Large intestine (tissue), 3 donors: Measurements from ENCODE around the gene CHD2. TPM values are rescaled to one million over a fixed set of nuclear protein-coding genes. Genes with fewer than 3 reads are reported as not detected.

Experiments
- DNase-seq, 2 donors: peaks; one replicate each; pipeline versions ENCODE4 v3.0.0 to v3.0.0-alpha.2; 2013
- H3K27ac ChIP-seq: one replicate; pipeline ENCODE4 v1.5.1; 2013; ENCODE audit warnings: low read length
- H3K27me3 ChIP-seq: 2 replicates; pipeline ENCODE4 v1.6.1; 2013; ENCODE audit warnings: low read length; ENCODE audit not compliant: control insufficient read depth, insufficient read depth
- H3K36me3 ChIP-seq: 2 replicates; pipeline ENCODE4 v1.6.1; 2013; ENCODE audit warnings: low read length; ENCODE audit not compliant: control insufficient read depth, insufficient read depth
- H3K4me1 ChIP-seq: one replicate; pipeline ENCODE4 v1.6.1; 2013; ENCODE audit warnings: low read length; ENCODE audit not compliant: control insufficient read depth, insufficient read depth
- H3K4me3 ChIP-seq: one replicate; pipeline ENCODE4 v1.5.1; 2013; ENCODE audit warnings: low read length
- H3K9me3 ChIP-seq: one replicate; pipeline ENCODE4 v1.6.1; 2013; ENCODE audit warnings: mild to moderate bottlenecking, low read depth, low read length, moderate library complexity; ENCODE audit not compliant: control insufficient read depth
- WGBS: methylation state at CpG from one replicate; pipeline ENCODE4 v1.1.5; 2013; ENCODE audit warnings: low lambda C conversion rate; ENCODE audit not compliant: insufficient coverage; 5-methylcytosine and 5-hydroxymethylcytosine counted together
- polyA plus RNA-seq: library from polyadenylated mRNA; unstranded; fragments of 120-200 nt; gene quantifications from one replicate; pipeline ENCODE4 v1.2.1, GENCODE V29; 2013

The CHD2 gene
- polyA plus RNA-seq, 1 donor = 75.7 TPM

GRCh38 chr15:93012786-93013185 lies 112.7 kb downstream of the CHD2 start:
- no peaks in the 10 kb centered on the region for H3K27me3 ChIP-seq
- no peak overlapping the region for H3K27ac ChIP-seq
- H3K4me3 ChIP-seq = no peak overlapping the region
- no CpG with 5 or more reads among the region's 1 CpG for WGBS
- H3K4me1 ChIP-seq = no peaks in the 10 kb centered on the region
- DNase-seq = no peak
- no peaks in the 10 kb centered on the region for H3K9me3 ChIP-seq
- peaks cover 91% of the 10 kb centered on the region for H3K36me3 ChIP-seq

GRCh38 chr15:93017526-93017925 lies 117.4 kb downstream of the CHD2 start:
- 100% methylated on average over 2 of the region's 6 CpGs for WGBS
- Histone ChIP-seq H3K27me3 (no peaks in the 10 kb centered on the region), H3K9me3 (no peaks in the 10 kb centered on the region), H3K4me1 (no peaks in the 10 kb centered on the region), H3K36me3 (peaks cover 92% of the 10 kb centered on the region), H3K27ac (no peak overlapping the region), H3K4me3 (no peak overlapping the region)
- no peak for DNase-seq

- no peaks in the 10 kb centered on the region for H3K9me3 ChIP-seq
- H3K27ac ChIP-seq = no peak overlapping the region
- DNase-seq = no peak
- no CpG with 5 or more reads among the region's 4 CpGs for WGBS
- H3K4me3 ChIP-seq = no peak overlapping the region
- no peaks in the 10 kb centered on the region for H3K4me1 ChIP-seq
- peaks cover 92% of the 10 kb centered on the region for H3K36me3 ChIP-seq
- no peaks in the 10 kb centered on the region for H3K27me3 ChIP-seq
Measured at GRCh38 chr15:93018574-93018973, 118.5 kb downstream of the CHD2 start.

DNA sequence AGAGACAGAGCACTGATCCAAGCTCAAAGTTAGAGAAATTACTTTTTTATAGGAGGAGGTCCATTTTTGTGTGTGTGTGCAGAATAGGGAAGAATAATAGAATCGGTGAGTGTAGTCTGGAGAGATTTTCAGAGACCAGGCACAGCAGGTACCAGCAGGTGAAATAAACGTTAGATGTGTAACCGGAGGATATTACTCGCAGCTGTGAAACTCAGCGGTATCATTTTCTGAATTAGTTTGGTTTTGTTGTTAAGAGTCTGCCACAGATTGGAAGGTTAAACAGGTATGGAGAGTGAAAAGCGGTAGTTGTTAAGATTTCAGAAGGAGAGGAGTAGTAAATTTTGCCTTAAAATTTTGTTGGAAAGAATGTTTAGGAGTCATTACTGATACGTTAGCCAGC lies 119.0 kb downstream of the CHD2 start:
- H3K27ac ChIP-seq = no peak overlapping the region
- WGBS = 100% methylated on average over 2 of the region's 7 CpGs
- no peaks in the 10 kb centered on the region for H3K27me3 ChIP-seq
- DNase-seq = no peak
- no peaks in the 10 kb centered on the region for H3K9me3 ChIP-seq
- H3K4me1 ChIP-seq = no peaks in the 10 kb centered on the region
- H3K4me3 ChIP-seq = no peak overlapping the region
- H3K36me3 ChIP-seq = peaks cover 93% of the 10 kb centered on the region

- no peak for DNase-seq
- H3K4me1 ChIP-seq = no peaks in the 10 kb centered on the region
Measured at GRCh38 chr15:93019971-93020370, 119.8 kb downstream of the CHD2 start.

DNA sequence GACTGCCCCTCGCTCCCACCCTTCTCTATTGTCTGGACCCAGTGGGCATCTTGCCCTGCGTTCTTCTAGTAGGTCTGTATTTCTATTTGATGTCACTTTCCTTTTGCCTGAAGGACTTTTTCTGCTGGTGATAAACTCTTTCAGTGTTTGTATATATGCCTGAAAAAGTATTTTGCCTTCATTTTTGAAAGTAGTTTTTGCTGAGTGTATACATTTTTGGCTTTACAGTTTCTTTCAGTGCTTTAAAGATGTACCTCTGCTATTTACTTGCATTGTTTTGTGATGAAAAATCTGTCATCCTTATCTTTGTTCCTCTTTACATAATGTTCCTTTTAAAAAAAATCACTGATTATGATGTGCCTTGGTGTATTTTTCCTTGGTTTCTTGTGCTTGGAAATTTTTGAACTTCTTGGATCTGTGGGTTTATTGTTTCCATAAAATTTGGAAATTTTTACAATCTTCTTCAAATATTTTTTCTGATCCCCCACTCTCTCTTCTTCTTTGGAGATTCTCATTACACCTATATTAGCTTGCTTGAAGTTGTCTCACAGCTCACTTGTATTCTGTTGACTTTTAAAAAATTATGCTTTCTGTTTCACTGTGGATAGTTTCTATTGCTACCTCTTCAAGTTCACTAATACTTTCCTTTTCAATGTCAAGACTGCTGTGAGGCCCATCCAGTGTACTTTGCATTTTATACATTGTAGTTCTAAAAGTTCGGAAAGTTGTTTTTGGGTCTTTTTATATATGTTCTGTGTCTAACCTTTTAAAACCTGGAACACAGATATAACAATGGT lies 121.0 kb downstream of the CHD2 start:
- DNase-seq = no peak
- H3K36me3 ChIP-seq = peaks cover 93% of the 10 kb centered on the region
- H3K27me3 ChIP-seq = no peaks in the 10 kb centered on the region
- WGBS = no CpG with 5 or more reads among the region's 3 CpGs
- H3K4me3 ChIP-seq = no peak overlapping the region
- H3K9me3 ChIP-seq = no peaks in the 10 kb centered on the region
- H3K4me1 ChIP-seq = no peaks in the 10 kb centered on the region
- H3K27ac ChIP-seq = no peak overlapping the region

More at GRCh38 chr15:93019971-93020370, 119.8 kb downstream of the CHD2 start:
- no CpG with 5 or more reads among the region's 10 CpGs for WGBS
- Histone ChIP-seq H3K9me3 (no peaks in the 10 kb centered on the region), H3K27me3 (no peaks in the 10 kb centered on the region), H3K4me3 (no peak overlapping the region), H3K36me3 (peaks cover 93% of the 10 kb centered on the region), H3K27ac (no peak overlapping the region)

DNA sequence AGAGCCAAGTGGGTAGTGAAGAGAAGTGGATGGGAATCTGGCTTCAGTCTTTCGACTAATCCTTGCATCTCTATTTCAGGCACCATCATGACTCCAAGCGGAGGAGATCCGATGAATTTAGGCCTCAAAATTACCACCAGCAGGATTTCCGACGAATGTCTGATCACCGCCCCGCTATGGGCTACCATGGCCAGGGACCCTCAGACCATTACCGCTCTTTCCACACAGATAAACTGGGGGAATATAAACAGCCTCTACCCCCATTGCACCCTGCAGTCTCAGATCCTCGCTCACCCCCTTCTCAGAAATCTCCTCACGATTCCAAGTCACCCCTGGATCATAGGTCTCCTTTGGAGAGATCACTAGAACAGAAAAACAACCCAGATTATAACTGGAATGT lies 124.2 kb downstream of the CHD2 start:
- Histone ChIP-seq H3K27ac (no peak overlapping the region), H3K27me3 (no peaks in the 10 kb centered on the region), H3K4me3 (no peak overlapping the region), H3K36me3 (peaks cover 89% of the 10 kb centered on the region), H3K4me1 (no peaks in the 10 kb centered on the region), H3K9me3 (no peaks in the 10 kb centered on the region)
- no CpG with 5 or more reads among the region's 10 CpGs for WGBS
- DNase-seq = no peak

DNA sequence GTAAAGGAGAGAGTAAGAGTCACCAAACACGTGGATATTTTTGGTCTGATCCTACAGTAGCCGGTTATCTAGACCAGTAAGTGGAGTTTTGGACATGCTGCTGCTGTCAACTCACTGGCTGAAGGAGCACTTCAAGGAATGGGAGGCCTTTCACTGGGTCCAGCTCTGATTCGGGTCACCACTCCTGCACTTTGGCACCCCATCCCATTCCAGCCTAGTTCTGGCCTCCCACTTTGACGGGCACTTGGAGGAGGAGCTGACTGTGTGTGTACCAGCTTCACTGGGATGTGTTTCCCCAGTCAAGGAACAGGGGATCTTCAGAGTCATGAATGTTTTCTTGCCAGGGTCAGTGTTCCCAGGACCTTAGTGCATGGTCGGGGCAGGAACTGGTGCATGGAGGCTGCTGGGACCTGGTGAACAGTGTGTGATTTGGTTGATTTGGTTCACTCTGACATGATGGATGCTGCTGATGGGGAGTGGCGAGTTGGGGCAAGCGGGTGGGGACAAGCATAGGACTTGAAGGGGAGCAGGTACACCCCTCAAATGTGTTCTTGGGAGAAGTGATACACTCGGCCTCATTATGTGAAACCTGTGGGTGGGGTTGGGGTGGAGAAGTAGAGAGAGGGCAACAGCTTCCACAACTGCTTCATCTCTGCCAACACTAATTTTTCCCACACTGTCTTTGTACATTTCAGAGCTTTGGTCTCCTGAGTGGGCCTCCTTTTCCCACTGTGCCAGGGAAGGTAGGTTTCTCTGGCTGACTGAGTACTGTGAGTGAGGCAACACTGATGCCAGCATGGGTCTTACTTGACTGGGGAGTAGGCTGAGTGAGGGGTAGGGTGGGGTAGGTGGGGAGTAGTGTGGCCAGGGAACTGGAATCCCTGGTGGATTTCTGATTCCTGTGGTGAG lies 124.8 kb downstream of the CHD2 start:
- Histone ChIP-seq H3K27me3 (no peaks in the 10 kb centered on the region), H3K9me3 (no peaks in the 10 kb centered on the region), H3K27ac (no peak overlapping the region), H3K4me3 (no peak overlapping the region), H3K4me1 (no peaks in the 10 kb centered on the region), H3K36me3 (peaks cover 83% of the 10 kb centered on the region)
- WGBS = 93% methylated on average over 3 of the region's 8 CpGs
- no peak for DNase-seq

DNA sequence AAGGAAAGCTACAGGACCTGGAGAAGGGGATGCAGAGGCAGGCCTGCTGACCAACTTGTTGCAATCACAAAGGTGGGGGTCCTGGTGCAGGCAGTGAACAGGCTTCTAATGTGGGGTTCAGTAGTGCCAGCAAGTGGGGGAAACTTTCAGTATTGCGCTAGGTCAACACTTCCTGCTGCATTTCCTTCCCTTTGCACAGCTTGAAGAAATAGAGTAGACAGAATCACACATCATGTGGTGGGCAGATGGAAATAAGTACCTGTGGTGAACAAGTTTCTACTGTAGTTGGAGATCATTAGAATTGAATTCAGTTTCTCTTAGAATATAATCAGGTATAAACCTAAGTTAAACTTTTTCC lies 125.5 kb downstream of the CHD2 start:
- Histone ChIP-seq H3K27ac (no peak overlapping the region), H3K4me3 (no peak overlapping the region), H3K27me3 (no peaks in the 10 kb centered on the region), H3K4me1 (no peaks in the 10 kb centered on the region), H3K36me3 (peaks cover 77% of the 10 kb centered on the region), H3K9me3 (no peaks in the 10 kb centered on the region)
- no peak for DNase-seq
- WGBS = no CpG with 5 or more reads among the region's 1 CpG

GRCh38 chr15:93026380-93026817 lies 126.3 kb downstream of the CHD2 start:
- H3K9me3 ChIP-seq = no peaks in the 10 kb centered on the region
- no peak overlapping the region for H3K27ac ChIP-seq
- no peak for DNase-seq
- H3K4me1 ChIP-seq = no peaks in the 10 kb centered on the region
- WGBS = no CpG with 5 or more reads among the region's 9 CpGs
- H3K4me3 ChIP-seq = no peak overlapping the region
- H3K36me3 ChIP-seq = peaks cover 69% of the 10 kb centered on the region
- H3K27me3 ChIP-seq = no peaks in the 10 kb centered on the region
